H1 (cell line): Measurements from ENCODE around the gene LCMT1. TPM values are rescaled to one million over a fixed set of nuclear protein-coding genes. Genes with fewer than 3 reads are reported as not detected.

ENCODE experiments used
- CTCF ChIA-PET: fragments of 300-600 bp; sonication (Branson Sonifier 250); formaldehyde crosslinking; loops from one replicate; lab custom pipeline; 2021; ENCODE audit not compliant: partially characterized antibody; lab: Charles Lee
- POLR2A ChIA-PET: fragments of 300-600 bp; sonication (Branson Sonifier 250); formaldehyde crosslinking; loops from one replicate; lab custom pipeline; 2021; ENCODE audit warnings: inconsistent platforms; ENCODE audit not compliant: partially characterized antibody; lab: Charles Lee
- DNase-seq, 2 experiments: peaks; one replicate each; pipeline versions ENCODE4 v3.0.0 to v3.0.0-alpha.2; 2010 to 2022; ENCODE audit warnings: low spot score in 2 of 2, low read depth in 1 of 2, mixed read lengths in 1 of 2
- FAIRE-seq: peaks from 2 replicates; lab custom pipeline; 2011; peaks lifted over from hg19 to GRCh38; lab: Jason Lieb, UNC
- H2AFZ ChIP-seq: 2 replicates; pipeline ENCODE4 v1.8.1; 2012; ENCODE audit warnings: low read length, inconsistent platforms
- H2AK5ac ChIP-seq: 2 replicates; pipeline ENCODE4 v1.6.1; 2013; ENCODE audit warnings: low read depth, low read length
- H2BK120ac ChIP-seq: replicated peaks from 2 replicates; pipeline ENCODE3; 2013; ENCODE audit warnings: low read depth, low read length, inconsistent platforms
- H2BK12ac ChIP-seq: 2 replicates; pipeline ENCODE4 v1.6.1; 2013; ENCODE audit warnings: low read depth, low read length
- H2BK15ac ChIP-seq: 2 replicates; pipeline ENCODE4 v1.6.1; 2013; ENCODE audit warnings: low read length
- H2BK20ac ChIP-seq: 2 replicates; pipeline ENCODE4 v1.6.1; 2013; ENCODE audit warnings: low read length
- H2BK5ac ChIP-seq: 2 replicates; pipeline ENCODE4 v1.6.1; 2013; ENCODE audit warnings: low read depth, low read length
- H3K14ac ChIP-seq: 2 replicates; pipeline ENCODE4 v1.6.1; 2013; ENCODE audit warnings: inconsistent platforms; ENCODE audit not compliant: insufficient read length
- H3K18ac ChIP-seq: 2 replicates; pipeline ENCODE4 v1.6.1; 2013; ENCODE audit warnings: low read length; ENCODE audit errors: extremely low read depth
- H3K23ac ChIP-seq: 2 replicates; pipeline ENCODE4 v1.6.1; 2013; ENCODE audit warnings: inconsistent platforms; ENCODE audit not compliant: insufficient read length
- H3K23me2 ChIP-seq: 2 replicates; pipeline ENCODE4 v1.6.1; 2013; ENCODE audit warnings: low read depth, low read length
- H3K27ac ChIP-seq: 2 replicates; pipeline ENCODE4 v1.6.1; 2011; ENCODE audit warnings: low read depth, low read length, inconsistent platforms
- H3K27me3 ChIP-seq, 4 experiments: replicated peaks in 1 of 4; 1 replicate in 1 of 4; 2 replicates in 3 of 4; pipeline versions ENCODE4 v1.6.1 to v1.8.1; 2011 to 2013; ENCODE audit warnings: low read length in 3 of 4, mild to moderate bottlenecking in 3 of 4, inconsistent platforms in 2 of 4, mixed read lengths in 2 of 4, moderate library complexity in 1 of 4; ENCODE audit not compliant: control insufficient read depth in 3 of 4, insufficient read depth in 3 of 4; ENCODE audit errors: extremely low read depth in 1 of 4
- H3K36me3 ChIP-seq, 4 experiments: 2 replicates each; pipeline versions ENCODE4 v1.6.1 to v1.8.1; 2011 to 2013; ENCODE audit warnings: mild to moderate bottlenecking in 4 of 4, low read length in 3 of 4, moderate library complexity in 2 of 4, control low read depth in 1 of 4, inconsistent platforms in 1 of 4; ENCODE audit not compliant: insufficient read depth in 4 of 4, control insufficient read depth in 2 of 4
- H3K4ac ChIP-seq: replicated peaks from 2 replicates; pipeline ENCODE3; 2013; ENCODE audit warnings: low read length, low read depth, mixed read lengths, inconsistent platforms; ENCODE audit not compliant: insufficient read length
- H3K4me1 ChIP-seq, 4 experiments: replicated peaks in 1 of 4; 1 replicate in 1 of 4; 2 replicates in 3 of 4; pipeline versions ENCODE4 v1.6.1 to v1.8.1; 2011 to 2013; ENCODE audit warnings: low read length in 3 of 4, inconsistent platforms in 2 of 4, mixed read lengths in 1 of 4; ENCODE audit not compliant: insufficient read depth in 4 of 4, control insufficient read depth in 3 of 4
- H3K4me2 ChIP-seq, 2 experiments: 2 replicates each; pipeline versions ENCODE4 v1.6.1 to v1.8.1; 2011 to 2013; ENCODE audit warnings: low read depth in 2 of 2, low read length in 2 of 2, control low read depth in 1 of 2, inconsistent platforms in 1 of 2, mild to moderate bottlenecking in 1 of 2; ENCODE audit not compliant: insufficient read depth in 1 of 2
- H3K4me3 ChIP-seq, 4 experiments: fragments of 200-600, 300-600 bp in 1 of 4; sonication (generic), shearing (Covaris generic), sonication (Bioruptor Twin) in 1 of 4; 2 replicates each; pipeline versions ENCODE4 v1.5.1 to v1.8.1; 2011 to 2016; ENCODE audit warnings: low read length in 4 of 4, low read depth in 3 of 4, control low read depth in 2 of 4, inconsistent platforms in 2 of 4, mild to moderate bottlenecking in 2 of 4, mixed read lengths in 1 of 4, moderate library complexity in 1 of 4; ENCODE audit not compliant: insufficient read depth in 2 of 4; ENCODE audit errors: extremely low read depth in 1 of 4
- H3K56ac ChIP-seq: replicated peaks from 2 replicates; pipeline ENCODE3; 2013; ENCODE audit warnings: low read depth, mild to moderate bottlenecking, mixed read lengths, low read length, inconsistent platforms; ENCODE audit not compliant: insufficient read length
- H3K79me1 ChIP-seq: 2 replicates; pipeline ENCODE4 v1.6.1; 2013; ENCODE audit warnings: low read depth, low read length, control low read depth
- H3K79me2 ChIP-seq, 2 experiments: 2 replicates each; pipeline versions ENCODE4 v1.6.1 to v1.8.1; 2012 to 2013; ENCODE audit warnings: low read length in 2 of 2, mild to moderate bottlenecking in 2 of 2, inconsistent platforms in 1 of 2; ENCODE audit not compliant: insufficient read depth in 2 of 2, control insufficient read depth in 1 of 2
- H3K9ac ChIP-seq, 4 experiments: replicated peaks in 1 of 4; 1 replicate in 1 of 4; 2 replicates in 3 of 4; pipeline versions ENCODE4 v1.6.1 to v1.8.1; 2011 to 2013; ENCODE audit warnings: low read depth in 3 of 4, low read length in 3 of 4, control low read depth in 2 of 4, mild to moderate bottlenecking in 2 of 4, moderate library complexity in 2 of 4, inconsistent platforms in 1 of 4; ENCODE audit errors: extremely low read depth in 1 of 4
- H3K9me3 ChIP-seq, 2 experiments: 2 replicates each; pipeline versions ENCODE4 v1.6.1 to v1.8.1; 2012 to 2013; ENCODE audit warnings: mild to moderate bottlenecking in 2 of 2, moderate library complexity in 2 of 2, control low read depth in 1 of 2, inconsistent platforms in 1 of 2, low read depth in 1 of 2, low read length in 1 of 2, mixed read lengths in 1 of 2; ENCODE audit not compliant: insufficient read depth in 2 of 2
- H4K20me1 ChIP-seq, 2 experiments: replicated peaks in 1 of 2; 2 replicates each; pipeline versions ENCODE3 to v1.8.1; 2011 to 2013; ENCODE audit warnings: inconsistent platforms in 2 of 2, low read length in 2 of 2, mild to moderate bottlenecking in 1 of 2; ENCODE audit not compliant: insufficient read depth in 2 of 2, control insufficient read depth in 1 of 2
- H4K5ac ChIP-seq: 2 replicates; pipeline ENCODE4 v1.6.1; 2013; ENCODE audit warnings: low read length, low read depth, mixed read lengths, inconsistent platforms; ENCODE audit not compliant: insufficient read length
- H4K8ac ChIP-seq: 2 replicates; pipeline ENCODE4 v1.8.0; 2013; ENCODE audit warnings: mild to moderate bottlenecking, moderate library complexity, low read length, inconsistent platforms; ENCODE audit not compliant: insufficient read depth; ENCODE audit errors: extremely low read depth
- H4K91ac ChIP-seq: replicated peaks from 2 replicates; pipeline ENCODE3; 2013; ENCODE audit warnings: low read length, mixed read lengths, inconsistent platforms; ENCODE audit not compliant: insufficient read length
- BACH1 ChIP-seq: IDR thresholded peaks from 2 replicates; pipeline ENCODE4 v1.6.1; 2012; ENCODE audit warnings: low read length, improper control_type of control experiment
- CBX5 ChIP-seq: fragments of 300-800, 300-1000 bp; sonication (generic); IDR thresholded peaks from 2 replicates; pipeline ENCODE4 v1.7.1; 2016; ENCODE audit warnings: antibody characterized with exemption, low read length, low read depth
- CBX8 ChIP-seq: fragments of 300-800, 300-1000 bp; sonication (generic); IDR thresholded peaks from 2 replicates; pipeline ENCODE4 v1.7.1; 2016; ENCODE audit warnings: low read depth, low read length, borderline replicate concordance
- CHD1 ChIP-seq: IDR thresholded peaks from 2 replicates; pipeline ENCODE4 v1.6.1; 2012; ENCODE audit warnings: low read depth, low read length, improper control_type of control experiment
- EZH2 ChIP-seq: fragments of 200-600 bp; sonication (generic); IDR thresholded peaks from 2 replicates; pipeline ENCODE4 v1.7.1; 2012; ENCODE audit warnings: low read depth, mild to moderate bottlenecking, moderate library complexity, low read length, inconsistent platforms; ENCODE audit not compliant: severe bottlenecking
- HDAC2 ChIP-seq, 2 experiments: fragments of 300-600 bp in 1 of 2; sonication (generic) in 1 of 2; IDR thresholded peaks; 2 replicates each; pipeline ENCODE4 v1.6.1; 2011 to 2012; ENCODE audit warnings: low read depth in 2 of 2, low read length in 2 of 2, mild to moderate bottlenecking in 2 of 2, moderate library complexity in 2 of 2, borderline replicate concordance in 1 of 2, inconsistent platforms in 1 of 2
- JUN ChIP-seq: IDR thresholded peaks from 2 replicates; pipeline ENCODE4 v1.6.1; 2011; ENCODE audit warnings: low read depth, mild to moderate bottlenecking, improper control_type of control experiment, low read length
- JUND ChIP-seq: IDR thresholded peaks from 2 replicates; pipeline ENCODE4 v1.6.1; 2011; ENCODE audit warnings: mild to moderate bottlenecking, improper control_type of control experiment, low read length
- KDM1A ChIP-seq: fragments of 200-600, 300-600 bp; sonication (generic); IDR thresholded peaks from 2 replicates; pipeline ENCODE4 v1.7.1; 2016; ENCODE audit warnings: mild to moderate bottlenecking, low read length, borderline replicate concordance
- NRF1 ChIP-seq: IDR thresholded peaks from 2 replicates; pipeline ENCODE4 v1.6.1; 2011; ENCODE audit warnings: mild to moderate bottlenecking, low read depth, low read length, improper control_type of control experiment
- SAP30 ChIP-seq: fragments of 300-600 bp; sonication (generic); IDR thresholded peaks from 2 replicates; pipeline ENCODE4 v1.7.1; 2012; ENCODE audit warnings: low read length, moderate library complexity, mild to moderate bottlenecking, inconsistent platforms; ENCODE audit not compliant: insufficient read depth, insufficient replicate concordance
- ZNF274 ChIP-seq: IDR thresholded peaks from 2 replicates; pipeline ENCODE4 v1.7.0; 2012; ENCODE audit warnings: low read length, borderline replicate concordance; ENCODE audit errors: extremely low read depth
- WGBS, 2 experiments: shearing (Covaris generic) in 1 of 2; methylation state at CpG; one replicate each; pipeline versions ENCODE4 v1.1.6 to v1.1.7; 2013 to 2015; ENCODE audit warnings: low lambda C conversion rate in 2 of 2, mixed read lengths in 2 of 2, inconsistent platforms in 1 of 2, low coverage in 1 of 2, missing lambda C conversion rate in 1 of 2; ENCODE audit not compliant: insufficient replicate concordance in 2 of 2, insufficient coverage in 1 of 2, insufficient read length in 1 of 2; ENCODE audit errors: extremely low coverage in 1 of 2, missing lambda C conversion rate in 1 of 2; 5-methylcytosine and 5-hydroxymethylcytosine counted together
- polyA plus RNA-seq, 7 experiments: library from polyadenylated mRNA; depleted of rRNA in 3 of 7; stranded (reverse) in 5 of 7; unstranded in 2 of 7; fragments of >200 nt in 5 of 7; fragments of 200-250 nt in 2 of 7; gene quantifications; 1 replicate in 5 of 7; 2 replicates in 1 of 7; 4 replicates in 1 of 7; pipeline versions ENCODE4 v1.2.1 to v1.2.3, GENCODE V29; 2011 to 2013; ENCODE audit warnings: missing spikeins in 2 of 7, mixed read lengths in 2 of 7
- total RNA-seq: library from RNA; stranded (reverse); fragmentation: NEBNext Ultra II Directional; extraction: Animal tissue kit (Norgen Biotek cat#: 25700); gene quantifications from 2 replicates; pipeline ENCODE4 v1.2.1, GENCODE V29; 2021

The LCMT1 gene
- total and polyA plus RNA-seq, 2 of the 8 experiments (the other 6 are each of a cell fraction or from before 2014, with no cell fraction given), result 61.0 to 80.8 TPM

- no peak overlapping the region for H3K18ac ChIP-seq
- H3K23me2 ChIP-seq, result no peaks in the 10 kb centered on the region
- no peaks in the 10 kb centered on the region for H3K79me1 ChIP-seq
- H4K20me1 ChIP-seq, result no peaks in the 10 kb centered on the region
- CTCF ChIA-PET, result interaction anchor here (1.2 kb wide), 1 partner anchor 187 kb away, joined by 3 read pairs; no protein-coding TSS in a partner anchor
- no peak overlapping the region for H3K4me2 ChIP-seq
- H3K4me3 ChIP-seq, result no peak overlapping the region
- H4K91ac ChIP-seq, result no peak overlapping the region
- no peak overlapping the region for H4K8ac ChIP-seq
- no peak overlapping the region for H3K9ac ChIP-seq
- WGBS, 2 experiments, result 94% methylated on average over 10 of the region's 10 CpGs; no CpG with 5 or more reads in 1 of the 2 experiments
- H3K56ac ChIP-seq, result no peak overlapping the region
- POLR2A ChIA-PET, result no interaction called here
- H3K79me2 ChIP-seq, result no peaks in the 10 kb centered on the region
- DNase-seq (no peak), FAIRE-seq (no peak)
- H3K14ac ChIP-seq, result no peak overlapping the region
- no peak overlapping the region for H2BK20ac ChIP-seq
- H2BK120ac ChIP-seq, result no peak overlapping the region
- no peak overlapping the region for H3K23ac ChIP-seq
- no peak overlapping the region for H2AK5ac ChIP-seq
- no peak overlapping the region for H2BK12ac ChIP-seq
- no peak overlapping the region for H3K27ac ChIP-seq
- no peak overlapping the region for H2AFZ ChIP-seq
- H3K4me1 ChIP-seq, result no peaks in the 10 kb centered on the region
- H3K4ac ChIP-seq, result no peak overlapping the region
- no peaks in the 10 kb centered on the region for H3K36me3 ChIP-seq
- no peak overlapping the region for H2BK5ac ChIP-seq
- H3K9me3 ChIP-seq, result no peaks in the 10 kb centered on the region
- no peak overlapping the region for H4K5ac ChIP-seq
- no peak overlapping the region for H2BK15ac ChIP-seq
- no peaks in the 10 kb centered on the region for H3K27me3 ChIP-seq
- no peak for TF ChIP-seq SAP30
- no peak for TF ChIP-seq EZH2
- TF ChIP-seq JUN, result no peak
- no peak for TF ChIP-seq ZNF274
- no peak for TF ChIP-seq CBX8
- no peak for TF ChIP-seq NRF1
- no peak for TF ChIP-seq CHD1
- TF ChIP-seq HDAC2 (IDR thresholded peaks at IDR 0.05; ENCODE audit: borderline replicate concordance in 1 of 2, low read depth in 2 of 2, low read length in 2 of 2), result no peak
- no peak for TF ChIP-seq CBX5
- no peak for TF ChIP-seq KDM1A
- TF ChIP-seq BACH1, result no peak
- no peak for TF ChIP-seq JUND
These were observed 18.1 kb upstream of the LCMT1 start for GRCh38 chr16:25093208-25094061.
